Thyroid gland (tissue), 4 donors: Measurements from ENCODE around the gene SRSF5.

Source experiments
- POLR2A ChIP-seq, 2 donors: fragments of 450-650 bp; IDR thresholded peaks; one replicate each; pipeline ENCODE4 v1.6.1; 2017; ENCODE audit warnings: antibody characterized with exemption in 2 of 2, mild to moderate bottlenecking in 2 of 2, moderate library complexity in 1 of 2
- TF ChIP-seq, protein P1 (sequence below), 6 experiments: fragments of 200-600 bp in 3 of 6; fragments of 450-650 bp in 3 of 6; sonication (generic) in 3 of 6; IDR thresholded peaks; one replicate each; pipeline ENCODE4 v1.5.1; 2016 to 2019; ENCODE audit warnings: antibody characterized with exemption in 6 of 6, mild to moderate bottlenecking in 2 of 6, inconsistent platforms in 1 of 6, moderate library complexity in 1 of 6

DNA sequence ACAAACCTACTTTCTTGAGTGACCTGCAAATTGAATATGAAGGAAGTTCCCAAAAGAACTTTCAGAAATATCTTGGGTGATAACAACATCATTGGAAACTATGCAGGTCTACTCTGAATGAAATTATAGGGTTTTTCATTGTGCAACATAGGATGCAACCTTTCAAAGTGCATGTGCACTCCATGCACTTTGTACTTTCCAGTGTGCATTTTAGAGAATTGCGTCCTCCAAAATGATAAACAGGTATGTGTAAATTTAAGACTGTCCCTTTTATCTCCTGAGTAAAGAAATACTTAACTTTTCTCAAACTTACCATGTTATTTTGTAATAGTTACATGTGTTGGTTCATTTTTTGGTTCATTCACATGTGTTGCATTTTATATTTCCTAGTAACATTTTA is 13.2 kb downstream of the SRSF5 start:
- TF ChIP-seq, protein P1, sequence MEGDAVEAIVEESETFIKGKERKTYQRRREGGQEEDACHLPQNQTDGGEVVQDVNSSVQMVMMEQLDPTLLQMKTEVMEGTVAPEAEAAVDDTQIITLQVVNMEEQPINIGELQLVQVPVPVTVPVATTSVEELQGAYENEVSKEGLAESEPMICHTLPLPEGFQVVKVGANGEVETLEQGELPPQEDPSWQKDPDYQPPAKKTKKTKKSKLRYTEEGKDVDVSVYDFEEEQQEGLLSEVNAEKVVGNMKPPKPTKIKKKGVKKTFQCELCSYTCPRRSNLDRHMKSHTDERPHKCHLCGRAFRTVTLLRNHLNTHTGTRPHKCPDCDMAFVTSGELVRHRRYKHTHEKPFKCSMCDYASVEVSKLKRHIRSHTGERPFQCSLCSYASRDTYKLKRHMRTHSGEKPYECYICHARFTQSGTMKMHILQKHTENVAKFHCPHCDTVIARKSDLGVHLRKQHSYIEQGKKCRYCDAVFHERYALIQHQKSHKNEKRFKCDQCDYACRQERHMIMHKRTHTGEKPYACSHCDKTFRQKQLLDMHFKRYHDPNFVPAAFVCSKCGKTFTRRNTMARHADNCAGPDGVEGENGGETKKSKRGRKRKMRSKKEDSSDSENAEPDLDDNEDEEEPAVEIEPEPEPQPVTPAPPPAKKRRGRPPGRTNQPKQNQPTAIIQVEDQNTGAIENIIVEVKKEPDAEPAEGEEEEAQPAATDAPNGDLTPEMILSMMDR (IDR thresholded peaks at IDR 0.05): no peak
- no peak for TF ChIP-seq POLR2A (IDR thresholded peaks at IDR 0.05)
